SKM-1 (cell line): Measurements from ENCODE around the gene CEP43.

Experiments used
- DNase-seq: peaks from one replicate; lab custom pipeline; 2025; ENCODE audit not compliant: unreplicated experiment; lab: John Stamatoyannopoulos, UW

CEP43 gene

GRCh38 chr6:167007985-167008384, 8.8 kb downstream of the CEP43 start:
- DNase-seq: no peak

GRCh38 chr6:167013067-167013466, 13.9 kb downstream of the CEP43 start:
- no peak for DNase-seq

GRCh38 chr6:167013946-167014345, 14.7 kb downstream of the CEP43 start:
- no peak for DNase-seq

GRCh38 chr6:167015302-167015701, 16.1 kb downstream of the CEP43 start:
- DNase-seq: no peak

GRCh38 chr6:167020206-167020605, 21.0 kb downstream of the CEP43 start:
- no peak for DNase-seq

- DNase-seq: no peak
Observed at GRCh38 chr6:167027308-167027707, 28.1 kb downstream of the CEP43 start.

GRCh38 chr6:167027772-167028171, 28.6 kb downstream of the CEP43 start:
- no peak for DNase-seq

GRCh38 chr6:167030222-167031072, 31.2 kb downstream of the CEP43 start:
- no peak for DNase-seq

GRCh38 chr6:167031082-167031709, 32.0 kb downstream of the CEP43 start:
- DNase-seq: no peak

GRCh38 chr6:167034056-167034455, 34.9 kb downstream of the CEP43 start:
- no peak for DNase-seq

GRCh38 chr6:167037762-167038161, 38.6 kb downstream of the CEP43 start:
- DNase-seq: no peak

- no peak for DNase-seq
Observed at GRCh38 chr6:167044696-167045095, 45.5 kb downstream of the CEP43 start.

- no peak for DNase-seq
Observed at GRCh38 chr6:167045828-167046580, 46.8 kb downstream of the CEP43 start.

- no peak for DNase-seq
Observed at GRCh38 chr6:167046861-167047495, 47.8 kb downstream of the CEP43 start.

- DNase-seq: no peak
Observed at GRCh38 chr6:167047554-167047953, 48.4 kb downstream of the CEP43 start.
